NB4 (cell line): ENCODE data around the gene SERPINB6.

ENCODE experiments used
- CTCF ChIP-seq: IDR thresholded peaks from one replicate; pipeline ENCODE4 v1.5.1; 2012; ENCODE audit warnings: low read depth, low read length
- MAX ChIP-seq: IDR thresholded peaks from 2 replicates; pipeline ENCODE4 v1.6.1; 2011; ENCODE audit warnings: low read depth, low read length
- MYC ChIP-seq: IDR thresholded peaks from 2 replicates; pipeline ENCODE4 v1.6.1; 2011; ENCODE audit warnings: low read depth, low read length
- POLR2A ChIP-seq: IDR thresholded peaks from 2 replicates; pipeline ENCODE4 v1.6.1; 2011; ENCODE audit warnings: mild to moderate bottlenecking; ENCODE audit not compliant: insufficient read length; ENCODE audit errors: extremely low read depth

GRCh38 chr6:2909718-2910117 is 61.6 kb downstream of the SERPINB6 start:
- TF ChIP-seq CTCF (no peak), POLR2A (no peak), MAX (no peak), MYC (no peak)
